PC-9 (cell line): ENCODE data around the gene BIRC2.

Experiments used
- CTCF ChIP-seq: fragments of 200-600 bp; sonication (generic); conservative IDR thresholded peaks from 2 replicates; pipeline ENCODE4 v1.6.1; 2017; ENCODE audit warnings: mixed run types, antibody characterized with exemption, mild to moderate bottlenecking, moderate library complexity
- EZH2 ChIP-seq: fragments of 200-600 bp; sonication (generic); IDR thresholded peaks from 2 replicates; pipeline ENCODE4 v1.8.0; 2017; ENCODE audit warnings: antibody characterized with exemption, low read depth

- TF ChIP-seq CTCF (no peak), EZH2 (no peak)
Observed at GRCh38 chr11:102343809-102344208, 3.2 kb upstream of the BIRC2 start.
